Inflammatory macrophage treated with lipopolysaccharide for 1 hour (primary cell): ENCODE measurements around the gene ANKRD18A.

ENCODE experiments used
- DNase-seq, 2 donors: peaks; one replicate each; pipeline ENCODE4 v3.0.0-alpha.2; 2020 to 2022

Gene ANKRD18A

GRCh38 chr9:38526591-38526990 lies 93.8 kb downstream of the ANKRD18A start:
- no peak for DNase-seq

GRCh38 chr9:38523121-38523520 lies 97.3 kb downstream of the ANKRD18A start:
- no peak for DNase-seq

- no peak for DNase-seq
These were observed 98.6 kb downstream of the ANKRD18A start for GRCh38 chr9:38521762-38522161.
